ENCODE measurements around the gene CTXN1. TPM values are rescaled to one million over a fixed set of nuclear protein-coding genes. Genes with fewer than 3 reads are reported as not detected.

The CTXN1 gene
- total RNA-seq, 1 experiment from 2014 or later = 54.5 TPM

- intact Hi-C loops (cut with micrococcal nuclease; ENCODE audit: unreplicated experiment) = loop anchor here (5.0 kb wide), 1 partner anchor 174 kb away; no protein-coding TSS in a partner anchor
- Histone ChIP-seq H3K27me3 (ENCODE audit: insufficient read depth, low read depth) (no peaks in the 10 kb centered on the region), H3K36me3 (ENCODE audit: low read depth) (peaks cover 20% of the 10 kb centered on the region), H4K20me1 (ENCODE audit: insufficient read depth) (peaks cover 10% of the 10 kb centered on the region), H3F3A (ENCODE audit: insufficient read depth, low read depth) (peaks cover 15% of the 10 kb centered on the region; the same call in 1 of the 2 replicates), H3K27ac (peak overlapping the region; percentile 91), H3K4me2 (peak overlapping the region; percentile 77), H3K9me2 (ENCODE audit: insufficient read depth) (no peaks in the 10 kb centered on the region), H3K9me3 (ENCODE audit: insufficient read depth, low read depth) (no peaks in the 10 kb centered on the region), H3K4me3 (peak overlapping the region; percentile 87), H3K4me1 (replicated peaks; ENCODE audit: insufficient read depth) (peaks cover 17% of the 10 kb centered on the region), H3K79me2 (ENCODE audit: low read depth) (peaks cover 41% of the 10 kb centered on the region), H2AFZ (peak overlapping the region; percentile 76)
- no peak for DNase-seq
- ChIA-PET CTCF (interaction anchor here (0.5 to 2.9 kb wide), 9 partner anchors 14 to 1807 kb away, joined by 3 to 25 read pairs (median 3); partner anchors contain the start of gene ACSBG2), POLR2A (ENCODE audit: unreplicated experiment) (interaction anchor here (1.0 kb wide), 1 partner anchor 14 kb away, joined by 7 read pairs; no protein-coding TSS in a partner anchor)
- BruUV-seq (replicated peaks) = no TSS peak
- TF ChIP-seq EZH2 (IDR thresholded peaks at IDR 0.05; ENCODE audit: low read depth) = no peak
- TF ChIP-seq, protein P1, sequence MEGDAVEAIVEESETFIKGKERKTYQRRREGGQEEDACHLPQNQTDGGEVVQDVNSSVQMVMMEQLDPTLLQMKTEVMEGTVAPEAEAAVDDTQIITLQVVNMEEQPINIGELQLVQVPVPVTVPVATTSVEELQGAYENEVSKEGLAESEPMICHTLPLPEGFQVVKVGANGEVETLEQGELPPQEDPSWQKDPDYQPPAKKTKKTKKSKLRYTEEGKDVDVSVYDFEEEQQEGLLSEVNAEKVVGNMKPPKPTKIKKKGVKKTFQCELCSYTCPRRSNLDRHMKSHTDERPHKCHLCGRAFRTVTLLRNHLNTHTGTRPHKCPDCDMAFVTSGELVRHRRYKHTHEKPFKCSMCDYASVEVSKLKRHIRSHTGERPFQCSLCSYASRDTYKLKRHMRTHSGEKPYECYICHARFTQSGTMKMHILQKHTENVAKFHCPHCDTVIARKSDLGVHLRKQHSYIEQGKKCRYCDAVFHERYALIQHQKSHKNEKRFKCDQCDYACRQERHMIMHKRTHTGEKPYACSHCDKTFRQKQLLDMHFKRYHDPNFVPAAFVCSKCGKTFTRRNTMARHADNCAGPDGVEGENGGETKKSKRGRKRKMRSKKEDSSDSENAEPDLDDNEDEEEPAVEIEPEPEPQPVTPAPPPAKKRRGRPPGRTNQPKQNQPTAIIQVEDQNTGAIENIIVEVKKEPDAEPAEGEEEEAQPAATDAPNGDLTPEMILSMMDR (conservative IDR thresholded peaks at IDR 0.05) = no peak
Observed at GRCh38 chr19:7942981-7943443, 17.1 kb upstream of the CTXN1 start.

DNA sequence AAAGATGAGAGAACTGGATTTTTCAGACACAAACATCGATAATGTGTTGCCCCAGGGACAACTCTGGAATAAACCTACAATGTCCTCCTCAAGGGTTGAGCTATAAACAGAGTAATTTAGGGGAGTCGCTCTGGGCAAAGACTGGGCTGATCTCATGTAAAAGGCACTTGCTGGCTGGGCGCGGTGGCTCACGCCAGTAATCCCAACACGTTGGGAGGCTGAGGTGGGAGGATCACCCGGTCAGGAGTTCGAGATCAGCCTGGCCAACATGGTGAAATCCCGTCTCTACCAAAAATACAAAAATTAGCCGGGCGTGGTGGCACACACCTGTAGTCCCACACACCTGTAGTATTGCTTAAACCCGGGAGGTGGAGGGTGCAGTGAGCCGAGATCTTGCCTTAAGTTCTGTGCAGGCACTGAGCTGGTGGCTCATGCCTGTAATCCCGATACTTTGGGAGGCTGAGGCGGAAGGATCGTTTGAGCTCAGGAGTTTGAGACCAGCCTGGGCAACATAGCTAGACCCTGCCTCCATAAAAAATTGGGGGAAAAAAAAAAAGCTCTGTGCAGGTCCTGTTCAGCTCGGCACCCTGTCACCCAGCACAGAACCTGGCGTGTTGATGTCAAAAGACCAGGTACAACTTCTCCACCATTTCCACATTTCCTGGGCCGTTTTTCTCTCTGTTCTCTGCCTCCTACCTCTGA lies 16.1 kb upstream of the CTXN1 start:
- POLR2A ChIA-PET (ENCODE audit: unreplicated experiment) = no interaction called here

DNA sequence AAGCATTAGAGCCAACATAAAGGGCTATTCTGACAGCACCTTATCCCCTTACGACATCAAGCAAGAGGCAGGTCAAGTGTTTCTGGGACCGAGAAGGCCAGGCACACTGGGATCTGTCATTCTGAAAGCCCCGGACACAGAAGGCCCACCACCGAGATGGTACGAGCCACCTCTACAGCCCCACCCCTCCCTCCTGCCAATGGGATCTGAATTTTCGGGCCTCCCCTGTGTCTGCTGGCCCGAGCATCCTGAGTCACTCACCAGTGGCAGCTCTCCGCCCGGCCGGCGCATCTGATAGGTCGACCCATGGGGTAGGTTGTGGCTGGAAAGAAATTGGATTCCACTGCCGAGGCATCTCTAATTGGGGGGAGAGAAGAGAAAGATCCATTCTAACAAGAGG lies 14.9 kb upstream of the CTXN1 start:
- Histone ChIP-seq H3K4me1 (replicated peaks; ENCODE audit: insufficient read depth) (peaks cover 17% of the 10 kb centered on the region), H4K20me1 (ENCODE audit: insufficient read depth) (peaks cover 15% of the 10 kb centered on the region), H3K36me3 (ENCODE audit: low read depth) (peaks cover 37% of the 10 kb centered on the region), H3K79me2 (ENCODE audit: low read depth) (peaks cover 46% of the 10 kb centered on the region), H3K4me3 (no peak overlapping the region), H3K27ac (no peak overlapping the region), H3K9me3 (ENCODE audit: insufficient read depth, low read depth) (no peaks in the 10 kb centered on the region), H3K27me3 (ENCODE audit: insufficient read depth, low read depth) (no peaks in the 10 kb centered on the region), H2AFZ (no peak overlapping the region), H3K9me2 (ENCODE audit: insufficient read depth) (no peaks in the 10 kb centered on the region), H3F3A (ENCODE audit: insufficient read depth, low read depth) (peaks cover 17% of the 10 kb centered on the region; the same call in 1 of the 2 replicates), H3K4me2 (no peak overlapping the region)
- no peak for TF ChIP-seq EZH2 (IDR thresholded peaks at IDR 0.05; ENCODE audit: low read depth)
- TF ChIP-seq, protein P1 (conservative IDR thresholded peaks at IDR 0.05) = no peak
- DNase-seq = no peak
- intact Hi-C loops (cut with micrococcal nuclease; ENCODE audit: unreplicated experiment) = loop anchor here (5.0 kb wide), 1 partner anchor 176 kb away; no protein-coding TSS in a partner anchor
- ChIA-PET CTCF (no interaction called here), POLR2A (ENCODE audit: unreplicated experiment) (no interaction called here)
- no TSS peak for BruUV-seq (replicated peaks)

More for the DNA sequence above, 16.1 kb upstream of the CTXN1 start:
- H3K9me3 ChIP-seq (ENCODE audit: insufficient read depth, low read depth) = no peaks in the 10 kb centered on the region
- TSS peak; percentile 43 for BruUV-seq (replicated peaks)
- H3F3A ChIP-seq (ENCODE audit: insufficient read depth, low read depth) = peaks cover 17% of the 10 kb centered on the region; the same call in 1 of the 2 replicates
- peaks cover 17% of the 10 kb centered on the region for H3K4me1 ChIP-seq (replicated peaks; ENCODE audit: insufficient read depth)
- intact Hi-C loops (cut with micrococcal nuclease; ENCODE audit: unreplicated experiment) = loop anchor here (5.0 kb wide), 1 partner anchor 175 kb away; no protein-coding TSS in a partner anchor
- no peaks in the 10 kb centered on the region for H3K9me2 ChIP-seq (ENCODE audit: insufficient read depth)
- peaks cover 27% of the 10 kb centered on the region for H3K36me3 ChIP-seq (ENCODE audit: low read depth)
- no peak overlapping the region for H2AFZ ChIP-seq
- H3K4me3 ChIP-seq = peak overlapping the region; percentile 87
- H3K27me3 ChIP-seq (ENCODE audit: insufficient read depth, low read depth) = no peaks in the 10 kb centered on the region
- H3K4me2 ChIP-seq = peak overlapping the region; percentile 77
- no peak for TF ChIP-seq EZH2 (IDR thresholded peaks at IDR 0.05; ENCODE audit: low read depth)
- TF ChIP-seq, protein P1 (conservative IDR thresholded peaks at IDR 0.05) = no peak
- no peak for DNase-seq
- H3K27ac ChIP-seq = peak overlapping the region; percentile 91; the same call in 1 of the 2 replicates
- peaks cover 46% of the 10 kb centered on the region for H3K79me2 ChIP-seq (ENCODE audit: low read depth)
- peaks cover 15% of the 10 kb centered on the region for H4K20me1 ChIP-seq (ENCODE audit: insufficient read depth)
- CTCF ChIA-PET = interaction anchor here (2.9 kb wide), 1 partner anchor 13 kb away, joined by 25 read pairs; no protein-coding TSS in a partner anchor
